KBM-7 (cell line): ENCODE measurements around the gene MMP24OS.

ENCODE experiments used
- DNase-seq: peaks from one replicate; pipeline ENCODE4 v3.0.0-alpha.2; 2015
- in situ Hi-C: fragments of 300-500 bp; cut with MboI; formaldehyde crosslinking; loops from 2 replicates; pipeline ENCODE4 v1.14.3; 2020; ENCODE audit warnings: low sequenced_read_pairs, low pct_unique_long_range_greater_than_20kb, mixed read lengths

The MMP24OS gene

DNA sequence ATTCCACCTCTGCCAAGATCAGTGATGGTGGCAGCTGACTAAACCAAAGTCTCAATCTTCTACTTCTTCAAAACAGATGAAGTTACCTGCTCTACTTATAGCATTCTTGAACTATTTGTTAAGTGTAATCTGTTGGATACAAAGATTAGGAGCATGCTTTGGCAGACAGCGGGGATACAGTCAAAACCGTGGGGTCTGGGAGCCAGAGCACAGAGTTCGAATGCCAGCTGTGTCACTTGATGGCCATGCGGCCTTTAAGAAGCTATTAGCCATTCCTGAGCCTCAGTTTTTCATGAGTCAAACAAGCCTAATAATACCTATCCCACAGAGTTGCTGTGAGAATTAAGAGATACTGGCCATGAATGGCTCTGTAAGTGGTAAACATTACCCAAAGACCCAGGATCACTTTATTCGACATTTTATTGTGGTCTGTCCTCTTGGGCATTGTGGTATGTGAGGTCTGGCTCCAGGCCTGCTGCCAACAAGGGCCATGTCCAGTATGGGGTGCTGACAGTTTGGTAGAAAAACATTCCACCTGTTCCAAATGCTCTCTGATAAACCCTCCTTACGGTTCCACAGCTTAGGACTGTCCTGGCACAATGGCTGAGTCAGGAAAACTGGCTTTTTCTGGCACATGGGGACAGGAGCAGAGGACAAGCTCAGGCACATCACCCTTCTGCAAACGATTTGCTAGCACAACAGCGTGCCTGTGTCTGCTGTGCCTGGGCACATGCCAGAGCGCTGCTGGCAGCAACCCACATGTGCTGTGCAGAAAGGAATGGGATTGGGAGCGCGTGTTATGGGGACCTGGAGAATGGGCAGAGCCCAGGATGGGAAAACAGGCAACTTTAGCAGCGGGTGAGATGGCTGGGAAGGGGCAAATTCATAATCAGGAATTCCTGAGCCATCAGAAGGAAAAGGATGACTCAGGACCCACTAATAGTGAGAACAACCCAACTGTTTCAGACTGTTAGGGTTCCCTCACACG lies 30.0 kb upstream of the MMP24OS start:
- in situ Hi-C loops = no loop called here
- DNase-seq = no peak

DNA sequence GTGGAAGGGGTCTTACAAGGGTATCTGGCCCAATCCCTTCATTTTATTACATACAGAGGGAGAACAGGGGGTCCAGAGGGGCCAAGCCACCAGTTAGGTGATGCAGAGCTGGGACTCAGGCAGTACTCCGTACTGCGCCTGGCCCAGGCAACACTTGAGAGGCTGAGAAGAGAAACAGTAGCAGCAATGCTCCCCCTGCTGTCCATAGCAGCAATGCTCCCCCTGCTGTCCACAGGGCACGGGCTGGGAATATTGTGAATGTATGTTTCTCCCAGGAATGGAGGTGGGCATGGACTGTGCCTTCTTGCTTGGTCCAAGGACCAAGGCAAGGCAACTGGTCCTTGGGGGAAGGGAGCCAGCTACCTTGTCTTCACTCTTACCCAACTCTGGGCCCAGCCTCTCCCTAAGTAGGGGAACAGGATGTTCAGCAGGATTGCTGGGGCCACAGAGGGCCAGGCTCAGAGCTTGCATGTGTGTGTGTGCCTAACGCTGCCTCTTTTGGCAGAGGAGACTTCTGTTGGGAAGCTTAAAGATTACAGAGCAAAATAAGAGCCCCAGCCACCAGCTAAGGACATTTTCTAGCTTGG lies 29.1 kb upstream of the MMP24OS start:
- peak; percentile 56 for DNase-seq
- in situ Hi-C loops = no loop called here

DNA sequence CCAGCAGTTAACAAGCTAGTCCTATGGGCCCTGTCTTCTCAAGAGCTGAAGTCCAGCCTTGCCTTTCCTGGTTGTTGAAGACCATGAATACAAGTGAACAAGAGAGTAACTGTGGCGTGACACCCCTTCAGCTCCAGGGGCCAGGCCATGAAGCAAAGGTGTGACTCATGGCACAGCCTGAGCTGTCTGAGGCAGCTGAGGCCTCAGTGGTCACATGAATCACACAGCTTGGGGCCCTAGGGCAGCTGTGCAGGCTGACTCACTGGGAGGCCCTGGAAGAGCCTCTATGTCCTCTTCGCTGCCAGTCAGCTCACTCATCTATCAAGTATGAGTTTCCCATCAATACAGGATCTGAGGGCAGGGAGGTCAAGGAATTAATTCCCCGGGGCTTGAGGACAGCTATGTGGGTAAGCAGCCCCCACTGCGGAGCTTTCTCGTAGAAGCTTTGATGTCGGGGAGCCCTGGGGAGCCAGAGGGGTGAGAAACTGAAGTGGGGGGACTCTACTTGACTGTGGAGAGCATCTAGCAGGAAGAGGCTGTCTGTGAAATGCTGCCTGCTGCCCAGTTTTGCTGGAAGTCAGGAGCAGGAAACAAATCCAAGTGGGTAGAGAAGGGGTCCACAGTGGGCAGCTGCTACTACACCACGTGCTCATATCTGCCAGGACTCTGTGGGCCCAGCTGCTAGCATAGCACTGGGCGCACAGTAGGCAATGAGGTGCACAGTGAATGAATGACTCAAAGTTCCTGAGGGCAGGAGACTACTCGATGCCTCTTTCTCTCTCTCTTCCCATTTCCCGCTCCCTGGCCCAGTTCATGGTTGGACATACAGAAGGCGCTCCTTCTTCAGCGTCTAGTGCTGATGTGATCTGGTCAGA lies 28.0 kb upstream of the MMP24OS start:
- DNase-seq = no peak
- in situ Hi-C loops = no loop called here

DNA sequence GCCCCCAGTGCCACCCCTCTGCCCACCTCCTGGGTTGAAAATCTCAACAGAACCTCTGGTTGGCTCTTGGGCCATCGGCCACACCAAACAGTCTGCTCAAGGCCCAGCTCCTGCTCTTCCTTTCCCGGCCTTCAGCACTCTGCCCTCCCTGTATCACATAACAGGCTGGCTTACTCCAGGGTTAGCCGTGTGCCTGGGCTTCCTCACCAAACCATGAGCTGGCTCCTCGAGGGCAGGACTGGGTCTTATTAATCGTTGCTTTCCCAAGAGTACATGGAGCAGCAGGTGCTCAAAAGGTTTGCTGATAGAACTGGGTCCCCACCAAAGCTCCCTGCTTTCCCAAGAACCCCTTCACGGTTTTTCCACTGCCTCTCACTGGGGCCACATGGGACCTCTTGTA lies 27.0 kb upstream of the MMP24OS start:
- in situ Hi-C loops = no loop called here

DNA sequence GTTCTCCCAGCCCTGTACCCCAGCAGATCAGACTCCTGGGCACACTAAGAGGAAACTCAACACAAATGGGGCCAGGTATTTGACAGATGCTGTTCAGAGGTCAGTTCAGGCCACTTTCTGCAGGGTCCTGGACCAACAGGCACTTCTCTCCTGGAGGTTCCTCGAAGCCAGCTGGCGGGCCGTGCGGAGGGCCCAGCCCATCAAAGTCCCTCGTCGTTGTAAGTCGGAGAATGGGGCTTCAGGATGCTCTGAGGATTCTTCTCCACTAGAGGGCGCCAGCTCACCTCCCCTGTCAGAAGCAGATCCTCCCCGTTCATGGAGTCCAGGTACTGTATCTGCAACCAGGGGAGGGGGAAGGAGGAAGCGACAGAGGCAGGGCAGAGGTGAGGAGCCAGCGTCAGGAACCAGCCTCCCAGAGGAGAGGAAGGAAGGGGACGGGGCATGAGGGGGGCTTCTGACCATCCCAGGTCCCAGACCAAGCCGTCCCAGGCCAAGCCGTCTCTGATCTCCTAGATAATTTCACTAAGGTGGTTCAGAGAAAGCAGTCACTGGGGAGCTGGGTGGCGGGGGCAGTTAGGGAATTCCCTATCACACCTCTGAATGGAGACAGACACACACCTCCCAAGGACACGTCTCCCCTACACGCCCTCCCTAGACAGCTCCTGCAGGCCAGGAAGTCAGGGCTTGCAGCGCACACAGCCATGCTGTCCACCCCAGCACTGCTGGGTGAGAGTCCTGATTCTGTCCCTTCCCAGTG lies 26.0 kb upstream of the MMP24OS start:
- DNase-seq = peak; percentile 95
- in situ Hi-C loops = no loop called here

More for the DNA sequence above, 27.0 kb upstream of the MMP24OS start:
- no peak for DNase-seq

DNA sequence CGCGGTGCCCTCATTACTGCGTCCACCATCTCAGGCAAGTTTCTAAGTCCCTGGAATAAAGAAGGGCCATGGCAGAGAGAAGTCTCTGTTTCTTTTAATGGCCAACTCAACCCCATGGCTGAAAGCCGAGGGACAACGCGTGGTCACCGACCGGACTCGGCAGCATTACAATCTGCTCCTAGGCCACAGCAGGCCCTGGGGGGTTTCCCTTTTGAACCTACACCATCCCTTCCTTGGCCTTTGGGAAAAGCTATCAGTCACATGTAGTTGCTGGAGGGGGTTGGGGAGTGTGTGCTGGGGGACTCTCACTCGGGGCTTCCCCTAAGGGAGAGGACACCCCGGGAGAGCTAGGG lies 25.4 kb upstream of the MMP24OS start:
- no peak for DNase-seq
- in situ Hi-C loops = no loop called here

DNA sequence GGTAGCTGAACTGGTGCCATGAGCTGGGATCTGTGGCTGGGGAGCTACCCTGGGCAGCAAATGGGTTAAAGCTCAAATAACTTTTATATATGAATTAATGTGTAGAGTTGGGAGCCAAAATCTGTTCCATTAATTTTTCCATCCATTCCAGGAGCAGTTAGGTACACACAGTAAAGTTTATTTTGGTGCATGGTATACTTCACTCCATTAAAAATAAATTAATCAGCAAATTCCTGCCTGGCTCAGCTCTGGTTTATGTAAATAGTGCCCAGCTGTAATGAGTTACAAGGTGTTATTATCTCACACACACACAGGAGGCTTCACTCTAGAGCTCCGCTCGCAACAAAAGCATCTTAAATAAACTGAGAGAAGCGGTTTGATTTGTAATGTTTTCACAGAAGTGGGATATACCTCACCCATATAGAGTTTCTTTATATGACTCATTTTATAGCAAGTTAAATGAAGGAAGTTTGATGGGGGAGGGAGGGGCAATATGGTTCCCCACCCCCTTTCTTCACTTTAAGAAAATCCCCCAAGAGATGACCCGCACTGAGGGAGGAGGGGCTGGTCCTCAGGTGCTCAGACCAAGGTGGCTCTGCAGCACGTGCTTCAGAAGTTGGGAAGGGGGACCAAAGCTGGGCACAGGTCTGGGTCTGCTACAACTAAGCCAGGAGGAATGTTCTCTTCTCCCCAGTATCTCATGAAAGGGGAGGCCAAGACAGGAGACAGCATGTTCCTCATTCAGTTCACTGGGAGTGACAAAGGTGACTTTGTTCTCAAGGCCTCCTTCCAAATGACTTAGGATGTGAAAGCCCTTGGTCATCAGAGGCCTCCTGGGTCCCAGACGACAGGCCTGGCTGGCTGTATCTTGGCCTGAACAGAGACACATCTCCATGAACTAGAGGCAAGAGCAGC lies 24.8 kb upstream of the MMP24OS start:
- no peak for DNase-seq
- in situ Hi-C loops = no loop called here

DNA sequence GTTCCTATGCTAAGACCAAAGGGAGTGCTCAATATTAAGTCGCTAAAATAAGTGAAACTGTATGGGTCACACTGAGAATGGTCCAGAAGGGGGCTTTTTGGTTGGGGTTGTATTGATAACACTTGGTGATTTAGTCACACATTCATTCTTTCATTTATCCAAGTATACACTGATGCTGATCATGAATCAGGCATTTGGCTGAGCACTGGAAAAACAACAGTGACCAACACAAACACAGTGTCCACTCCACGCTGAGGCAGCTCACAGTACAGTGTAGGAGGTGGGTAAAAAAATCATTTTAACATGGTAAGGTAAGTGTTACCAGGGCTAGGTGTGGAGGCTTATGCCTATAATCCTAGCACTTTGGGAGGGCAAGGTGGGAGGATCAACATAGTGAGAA lies 23.5 kb upstream of the MMP24OS start:
- no peak for DNase-seq
- in situ Hi-C loops = no loop called here

DNA sequence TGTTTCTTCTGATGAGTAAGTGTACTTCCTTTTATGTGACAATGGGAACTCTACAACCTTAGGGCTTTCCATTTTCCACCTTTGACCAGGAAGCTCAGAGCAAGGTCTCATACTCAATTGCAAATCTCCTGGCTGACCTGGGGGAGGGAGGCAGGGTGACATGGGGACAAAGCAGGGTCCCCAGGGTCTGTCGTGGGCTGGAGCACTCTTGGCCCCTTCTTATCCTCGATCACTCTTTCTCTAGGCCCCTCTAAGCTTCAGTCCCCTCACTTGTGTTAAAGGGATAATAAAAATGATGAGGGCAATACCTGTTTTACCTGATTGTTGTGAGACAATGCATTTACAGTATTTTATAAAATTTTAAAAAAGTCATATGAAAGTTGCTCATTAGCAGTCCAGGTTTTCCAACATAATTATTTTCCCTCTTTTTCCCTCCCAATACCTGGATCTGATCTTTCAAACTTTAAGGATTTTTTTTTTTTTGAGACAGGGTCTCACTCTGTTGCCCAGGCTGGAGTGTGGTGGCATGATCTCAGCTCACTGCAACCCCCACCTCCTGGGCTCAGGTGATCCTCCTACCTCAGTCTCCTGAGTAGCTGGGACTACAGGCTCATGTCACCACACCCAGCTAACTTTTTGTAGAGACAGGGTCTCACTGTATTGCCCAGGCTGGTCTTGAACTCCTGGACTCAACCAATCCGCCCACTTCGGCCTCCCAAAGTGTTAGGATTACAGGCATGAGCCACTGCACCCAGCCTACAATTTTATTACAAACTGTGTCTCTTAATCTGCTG lies 22.7 kb upstream of the MMP24OS start:
- in situ Hi-C loops = no loop called here
- no peak for DNase-seq

DNA sequence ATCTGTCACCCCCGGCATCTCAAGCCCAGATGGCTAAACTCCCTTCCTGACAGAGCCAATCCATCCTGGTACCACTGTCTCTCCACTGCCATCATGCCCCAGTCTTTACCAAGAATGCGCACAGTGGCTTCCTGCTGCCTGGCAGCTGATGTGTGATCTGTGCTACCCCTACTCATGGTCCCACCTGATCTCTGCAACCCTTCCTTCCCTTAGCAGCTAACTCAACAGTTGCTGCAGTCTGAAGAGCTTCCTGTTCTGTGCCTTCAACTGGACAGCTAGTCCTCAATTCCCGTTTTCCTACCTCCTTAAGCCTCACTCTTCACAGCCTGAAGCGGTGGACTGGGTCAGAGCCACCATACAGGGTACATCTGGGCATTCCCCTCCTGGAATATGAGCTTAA lies 21.9 kb upstream of the MMP24OS start:
- in situ Hi-C loops = no loop called here
- no peak for DNase-seq

DNA sequence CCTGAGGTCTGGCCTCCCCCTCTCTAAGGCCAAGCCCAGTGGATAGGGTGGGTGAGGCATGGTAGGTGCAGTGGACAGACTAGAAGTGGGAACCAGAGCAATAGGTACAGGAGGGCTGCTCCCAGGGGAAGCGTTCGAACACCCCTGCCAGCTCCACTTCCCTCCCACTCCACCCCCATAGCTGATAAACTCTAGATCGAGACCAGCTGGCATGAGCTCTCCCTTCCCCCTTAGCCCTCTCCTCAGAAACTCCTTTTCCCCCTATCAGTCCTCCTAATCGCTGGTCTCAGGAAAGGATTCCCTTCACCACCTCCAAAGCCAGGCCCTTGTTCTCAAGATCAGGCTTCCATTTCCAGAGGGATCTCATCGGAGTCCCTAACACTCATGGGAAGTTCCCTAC lies 20.3 kb upstream of the MMP24OS start:
- no peak for DNase-seq
- in situ Hi-C loops = no loop called here

DNA sequence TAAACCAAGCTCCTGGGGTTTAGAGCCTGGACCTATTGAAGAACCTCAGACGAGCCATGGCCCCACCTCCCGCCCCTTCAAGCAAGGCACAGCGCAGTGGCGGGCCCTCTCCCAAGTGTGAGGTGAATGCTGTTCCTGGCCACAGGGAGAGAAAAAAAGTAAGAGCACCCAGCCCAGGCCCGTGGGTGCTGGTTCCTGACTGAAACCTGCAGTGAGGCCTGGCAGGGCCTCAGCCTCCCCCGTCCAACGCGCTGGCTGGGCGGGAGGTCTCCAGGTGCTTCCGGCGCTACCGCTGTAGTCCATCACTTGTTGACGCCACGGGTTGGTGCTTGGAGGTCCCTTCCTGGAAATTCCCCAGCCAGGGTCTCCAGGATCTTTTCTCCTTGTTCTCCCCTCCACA lies 19.8 kb upstream of the MMP24OS start:
- in situ Hi-C loops = no loop called here

DNA sequence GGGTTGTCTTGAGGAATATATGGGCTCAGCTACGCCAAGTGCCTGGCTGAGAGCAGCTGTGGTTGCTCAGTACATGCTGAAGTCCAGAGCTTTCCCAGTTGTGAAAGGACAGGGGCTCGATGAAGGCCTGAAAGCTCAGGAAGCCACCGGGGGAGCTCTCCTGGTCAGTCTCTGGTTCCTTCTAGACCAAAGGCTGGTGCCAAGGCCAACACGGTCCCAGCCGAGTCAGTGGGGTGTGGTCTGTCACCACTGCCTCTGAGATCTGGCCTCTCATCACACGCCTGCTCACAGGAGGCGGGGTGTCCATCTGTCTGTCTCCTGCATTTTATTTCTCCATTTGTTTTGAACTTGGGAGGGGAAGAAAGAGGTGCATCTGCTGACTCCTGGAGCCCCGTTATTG lies 19.2 kb upstream of the MMP24OS start:
- in situ Hi-C loops = no loop called here
- no peak for DNase-seq

More for the DNA sequence above, 19.8 kb upstream of the MMP24OS start:
- DNase-seq = no peak

DNA sequence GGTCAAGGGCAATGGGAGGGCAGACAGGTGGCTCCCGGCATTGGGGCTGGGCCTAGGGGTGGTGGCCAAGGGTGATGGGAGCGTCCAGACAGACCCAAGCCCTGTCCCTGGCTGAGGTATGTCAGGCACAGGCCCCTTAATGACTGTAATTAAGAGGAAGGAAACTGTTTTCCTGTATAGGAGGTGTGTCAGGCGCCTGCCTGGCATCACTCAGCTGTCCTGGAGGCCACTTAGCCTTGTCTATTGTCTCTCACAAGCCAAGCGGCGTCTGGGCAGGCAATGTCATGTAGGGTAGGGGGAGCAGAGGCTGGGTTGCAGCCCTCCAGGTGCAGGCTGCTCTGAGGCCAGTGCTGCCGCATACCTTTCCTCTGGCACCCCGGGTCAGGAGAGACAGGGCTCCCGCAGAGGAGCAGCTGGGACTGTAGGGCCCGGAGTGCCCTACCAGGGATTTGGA lies 18.2 kb upstream of the MMP24OS start:
- no peak for DNase-seq

DNA sequence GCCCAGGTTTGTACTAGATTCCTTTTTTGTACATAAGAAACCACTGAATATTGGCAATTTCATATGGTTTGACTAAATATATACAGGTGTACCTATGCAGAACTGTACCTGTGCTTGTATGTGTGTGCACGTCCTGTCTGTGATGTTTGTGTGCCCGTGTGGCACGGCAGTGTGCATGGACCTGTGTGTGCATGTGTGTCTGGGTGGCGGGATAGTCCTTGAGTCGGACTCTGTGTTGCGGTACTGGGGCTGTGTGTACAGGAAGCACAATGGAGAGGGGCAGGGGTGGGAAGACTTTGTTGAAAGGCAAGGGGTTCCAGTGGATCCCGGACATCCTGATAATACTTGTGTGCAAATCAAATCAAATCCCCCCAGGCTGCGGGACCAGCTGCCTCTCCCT lies 17.8 kb upstream of the MMP24OS start:
- in situ Hi-C loops = no loop called here
- no peak for DNase-seq

More for the DNA sequence above, 18.2 kb upstream of the MMP24OS start:
- in situ Hi-C loops = no loop called here

DNA sequence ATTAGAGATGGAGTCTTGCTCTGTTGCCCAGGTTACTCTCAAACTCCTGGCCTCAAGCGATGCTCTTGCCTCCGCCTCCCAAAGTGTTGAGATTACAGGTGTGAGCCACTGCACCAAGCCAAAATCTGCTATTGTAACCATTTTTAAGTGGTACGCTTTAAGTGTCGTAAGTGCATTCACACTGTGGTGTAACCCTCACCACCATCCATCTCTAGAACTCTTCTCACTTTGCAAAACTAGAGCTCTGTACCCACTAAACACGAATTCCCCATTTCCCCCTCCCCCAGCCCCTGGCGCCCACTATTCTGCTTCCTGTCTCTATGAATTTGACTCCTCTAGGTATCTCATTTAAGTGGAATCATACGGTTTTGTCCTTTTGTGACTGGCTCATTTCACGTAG lies 17.1 kb upstream of the MMP24OS start:
- in situ Hi-C loops = no loop called here
- DNase-seq = no peak

DNA sequence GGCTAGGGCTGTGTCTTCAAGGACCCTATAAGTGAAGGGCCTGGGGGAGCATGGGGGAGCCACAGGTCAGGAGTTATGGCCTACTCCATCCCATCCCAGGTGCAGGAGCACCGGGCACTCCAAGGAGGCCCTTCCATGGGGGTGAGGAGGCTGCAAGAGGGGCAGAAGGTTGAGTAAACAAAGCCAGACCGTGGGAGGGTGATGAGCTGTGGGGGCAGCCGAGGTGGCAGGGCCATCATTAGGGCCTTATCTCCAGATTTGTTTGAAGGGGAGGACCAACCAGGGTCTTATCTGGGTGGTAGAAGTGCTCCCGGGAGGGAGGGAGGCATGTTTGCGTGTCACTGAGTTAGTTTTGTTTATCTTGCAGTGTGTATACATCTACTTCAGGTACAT lies 16.4 kb upstream of the MMP24OS start:
- in situ Hi-C loops = no loop called here
- no peak for DNase-seq
